NCI-H2107 treated with DMSO at 0.1 percent for 48 hours (cell line): ENCODE results near the gene EIF4G3.
"Not testable (repeated sequence)": the region's sequence is repeated elsewhere in the genome, so short reads cannot be mapped to it uniquely, and the experiment has no call there.

Experiments
- DNase-seq: peaks from one replicate; lab custom pipeline; 2025; ENCODE audit not compliant: unreplicated experiment; lab: John Stamatoyannopoulos, UW

EIF4G3 gene

DNA sequence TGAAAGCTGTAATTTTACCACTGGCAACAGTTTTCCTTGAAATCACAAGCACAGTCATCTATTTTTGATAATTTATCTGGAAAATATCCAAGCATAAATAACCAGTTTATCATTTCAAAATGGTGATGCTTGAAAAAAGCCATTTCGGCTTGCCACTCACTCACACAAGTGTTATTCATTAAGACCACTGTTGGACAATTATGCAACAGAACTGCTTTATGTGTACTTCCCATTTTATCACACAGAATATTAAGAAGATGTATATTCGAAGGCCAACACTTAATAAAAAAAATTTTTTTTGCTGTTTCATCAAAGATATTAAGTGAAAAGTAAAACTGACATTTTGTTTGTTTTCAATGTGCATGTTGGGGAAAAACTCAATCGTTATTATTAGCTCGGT lies 62.3 kb downstream of the EIF4G3 start:
- DNase-seq, result no peak

DNA sequence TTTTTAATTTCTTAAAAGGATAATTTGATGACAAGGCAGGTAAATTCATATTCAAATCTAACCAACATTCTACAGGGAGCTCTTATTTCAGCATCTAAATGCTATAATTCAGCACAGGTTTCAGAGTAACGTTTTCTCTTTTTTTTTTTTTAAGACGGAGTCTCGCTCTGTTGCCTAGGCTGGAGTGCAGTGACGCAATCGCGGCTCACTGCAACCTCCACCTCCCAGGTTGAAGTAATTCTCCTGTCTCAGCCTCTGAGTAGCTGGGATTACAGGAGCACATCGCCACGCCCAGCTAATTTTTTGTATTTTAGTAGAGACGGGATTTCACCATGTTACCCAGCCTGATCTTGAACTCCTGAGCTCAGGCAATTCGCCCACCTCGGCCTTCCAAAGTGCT lies 66.5 kb downstream of the EIF4G3 start:
- no peak for DNase-seq

DNA sequence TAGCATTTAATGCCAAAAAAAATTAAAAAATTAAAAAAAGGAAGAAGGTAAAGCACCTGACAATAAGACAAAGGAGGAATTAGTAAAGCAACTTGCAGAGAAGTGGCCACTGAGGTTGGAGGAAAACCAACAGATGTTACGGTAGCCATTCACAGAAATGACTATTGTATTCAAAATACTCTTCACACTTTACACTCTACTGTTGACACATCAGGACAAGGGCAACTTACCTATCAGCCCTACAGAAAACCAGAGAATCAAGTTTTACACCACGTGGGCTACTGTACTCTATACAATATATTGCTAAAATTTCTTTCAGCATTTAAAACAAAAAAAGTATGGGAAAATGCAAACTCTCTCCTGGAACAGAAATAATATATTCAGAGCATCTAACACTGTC lies 70.0 kb downstream of the EIF4G3 start:
- DNase-seq, result no peak

DNA sequence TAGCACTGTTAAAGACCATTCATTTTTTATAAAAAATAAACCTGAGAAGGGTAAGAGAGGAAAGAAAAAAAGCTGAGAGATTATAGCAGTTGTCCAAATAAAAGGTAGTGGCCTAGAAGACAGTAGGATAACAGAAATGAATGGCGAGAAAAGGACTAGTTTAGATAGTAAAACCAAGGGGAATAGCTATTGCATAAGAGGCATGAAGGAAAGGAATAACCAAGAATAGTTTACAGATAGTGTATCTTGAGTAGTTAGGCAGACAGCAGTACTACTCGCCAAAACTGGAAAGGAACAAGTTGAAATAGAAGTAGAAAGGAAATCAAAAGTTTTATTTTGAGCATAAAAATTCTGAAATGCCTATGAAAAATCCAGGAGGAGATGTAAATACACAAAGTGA lies 70.5 kb downstream of the EIF4G3 start:
- DNase-seq, result no peak

DNA sequence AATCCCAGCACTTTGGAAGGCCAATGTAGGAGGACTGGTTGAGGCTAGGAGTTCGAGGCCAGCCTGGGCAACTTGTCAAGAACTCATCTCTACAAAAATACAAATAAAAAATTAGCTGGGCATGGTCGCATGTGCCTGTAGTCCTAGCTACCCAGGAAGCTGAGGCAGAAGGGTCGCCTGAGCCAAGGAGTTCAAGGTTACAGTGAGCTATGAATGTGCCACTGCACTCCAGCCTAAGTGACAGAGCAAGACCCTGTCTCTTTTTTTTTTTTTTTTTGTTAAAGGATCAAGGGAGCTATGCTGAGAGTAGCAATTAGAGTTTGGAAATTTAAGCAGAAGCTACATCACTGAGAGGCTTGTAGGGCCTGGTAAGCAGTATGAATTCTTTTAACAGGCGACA lies 70.9 kb downstream of the EIF4G3 start:
- DNase-seq, result no peak

DNA sequence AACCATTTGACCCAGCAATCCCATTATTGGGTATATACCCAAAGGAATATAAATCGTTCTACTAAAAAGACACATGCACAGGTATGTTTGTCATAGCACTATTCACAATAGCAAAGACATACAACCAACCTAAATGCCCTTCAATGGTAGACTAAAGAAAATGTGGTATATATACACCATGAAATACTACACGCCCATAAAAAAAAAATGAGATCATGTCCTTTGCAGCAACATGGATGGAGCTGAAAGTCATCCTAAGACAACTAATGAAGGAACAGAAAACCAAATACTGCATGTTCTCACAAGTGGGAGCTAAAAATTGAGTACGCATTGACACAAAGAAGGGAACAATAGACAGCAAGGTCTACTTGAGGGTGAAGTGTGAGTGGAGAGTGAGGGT lies 72.0 kb downstream of the EIF4G3 start:
- no peak for DNase-seq

DNA sequence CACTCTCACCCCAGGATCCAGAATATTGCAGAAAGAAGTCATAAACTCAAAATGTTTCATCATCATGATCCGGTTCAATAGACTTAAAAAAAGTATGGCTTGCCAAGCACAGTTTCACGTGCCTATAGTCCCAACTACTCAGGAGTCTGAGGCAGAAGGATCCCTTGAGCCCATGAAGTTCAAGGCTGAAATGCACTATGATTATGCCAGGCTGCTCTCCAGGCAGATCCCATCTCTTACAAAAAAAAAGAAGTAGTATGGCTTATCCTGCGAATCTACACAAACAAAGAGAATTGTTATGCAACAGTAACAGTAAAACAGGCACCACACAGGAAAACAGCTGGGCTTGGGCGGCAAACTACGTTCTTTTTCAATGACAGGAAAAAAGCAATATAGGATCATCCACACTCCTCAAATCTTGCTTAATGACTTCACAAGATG lies 76.2 kb downstream of the EIF4G3 start:
- no peak for DNase-seq

DNA sequence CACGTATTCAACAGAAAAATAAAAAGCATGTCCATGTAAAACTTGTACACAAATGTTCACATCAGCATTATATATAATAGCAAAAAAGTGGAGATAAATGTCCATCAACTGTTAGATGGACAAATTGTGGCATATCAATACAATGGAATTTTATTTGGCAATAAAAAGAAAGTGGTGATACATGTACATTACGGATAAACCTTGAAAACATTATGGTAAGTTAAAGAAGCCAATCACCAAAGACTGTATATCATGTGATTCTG lies 76.9 kb downstream of the EIF4G3 start:
- no peak for DNase-seq

DNA sequence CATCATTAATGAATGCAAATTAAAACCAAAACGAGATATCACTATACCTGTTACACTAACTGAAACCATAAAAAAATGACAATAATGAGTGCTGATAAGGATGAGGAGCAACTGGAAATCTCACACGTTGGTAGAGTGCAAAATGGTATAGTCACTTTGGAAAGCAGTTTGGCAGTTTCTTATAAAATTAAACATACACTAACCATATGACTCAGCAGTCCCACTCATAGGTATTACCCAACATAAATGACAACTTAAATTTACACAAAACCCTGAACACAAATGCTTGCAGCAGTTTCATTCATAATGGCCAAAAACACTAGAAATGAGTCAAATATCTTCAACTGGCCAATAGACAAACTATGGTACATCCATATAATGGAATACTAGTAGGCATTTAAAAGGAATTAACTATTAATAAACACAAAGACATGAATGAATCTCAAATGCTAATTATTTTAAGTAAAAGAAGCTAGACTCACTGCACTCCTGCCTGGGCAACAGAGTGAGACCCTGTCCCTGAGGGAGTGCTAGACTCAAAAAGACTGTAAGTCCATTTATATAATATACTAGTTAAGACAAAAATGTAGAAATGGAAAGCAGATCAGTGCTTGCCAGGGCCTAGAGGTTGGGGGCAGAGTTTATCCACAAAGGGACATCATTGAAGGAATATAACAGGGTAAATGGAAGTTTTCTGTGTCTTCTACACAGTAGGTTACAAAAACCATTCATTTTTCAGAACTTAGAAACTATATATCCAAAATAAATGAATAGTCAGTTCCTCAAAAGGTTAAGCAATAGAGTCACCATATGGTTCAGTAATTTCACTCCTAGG lies 77.4 kb downstream of the EIF4G3 start:
- DNase-seq, result no peak

DNA sequence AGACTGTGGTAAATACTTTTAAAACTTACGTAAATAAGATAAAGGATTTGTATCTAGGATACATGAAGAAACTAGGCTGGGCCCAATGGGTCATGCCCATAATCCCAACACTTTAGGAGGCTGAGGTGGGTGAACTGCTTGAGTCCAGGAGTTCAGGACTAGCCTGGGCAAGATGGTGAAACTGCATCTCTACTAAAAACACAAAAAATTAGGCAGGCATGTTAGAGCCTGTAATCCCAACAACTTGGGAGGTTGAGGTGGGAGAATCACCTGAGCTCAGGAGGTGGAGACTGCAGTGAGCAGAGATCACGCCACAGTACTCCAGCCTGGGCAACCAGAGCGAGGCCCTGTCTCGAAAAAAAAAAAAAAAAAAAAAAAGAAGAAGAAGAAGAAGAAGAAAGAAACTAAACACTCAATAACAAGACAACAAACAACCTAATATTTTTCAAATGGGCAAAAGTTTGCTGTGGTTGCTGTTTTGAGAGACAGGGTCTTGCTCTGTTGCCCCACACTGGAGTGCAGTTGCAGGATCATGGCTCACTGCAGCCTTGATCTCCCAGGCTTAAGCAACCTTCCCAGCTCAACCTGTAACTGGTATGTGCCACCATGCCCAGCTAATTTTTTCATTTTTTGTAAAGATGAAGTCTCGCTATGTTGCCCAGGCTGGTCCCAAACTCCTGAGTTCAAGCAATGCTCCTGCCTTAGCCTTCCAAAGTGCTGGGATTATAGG lies 78.3 kb downstream of the EIF4G3 start:
- DNase-seq, result no peak

DNA sequence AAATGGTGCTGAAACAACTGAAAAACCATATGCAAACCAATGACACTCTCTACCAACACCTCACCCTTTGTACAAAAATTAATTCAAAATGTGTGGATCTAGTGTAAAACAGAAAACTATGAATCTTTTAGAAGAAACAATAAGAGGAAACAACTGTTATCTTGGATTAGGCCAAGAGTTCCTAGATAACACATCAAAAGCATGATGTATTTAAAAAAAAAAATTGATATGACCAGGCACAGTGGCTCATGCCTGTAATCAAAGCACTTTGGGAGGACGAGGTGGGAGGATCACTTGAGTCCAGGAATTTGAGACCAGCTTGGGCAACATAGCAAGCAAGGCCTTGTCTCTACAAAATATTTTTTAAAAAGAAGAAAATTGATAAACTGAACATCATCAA lies 79.0 kb downstream of the EIF4G3 start:
- no peak for DNase-seq

DNA sequence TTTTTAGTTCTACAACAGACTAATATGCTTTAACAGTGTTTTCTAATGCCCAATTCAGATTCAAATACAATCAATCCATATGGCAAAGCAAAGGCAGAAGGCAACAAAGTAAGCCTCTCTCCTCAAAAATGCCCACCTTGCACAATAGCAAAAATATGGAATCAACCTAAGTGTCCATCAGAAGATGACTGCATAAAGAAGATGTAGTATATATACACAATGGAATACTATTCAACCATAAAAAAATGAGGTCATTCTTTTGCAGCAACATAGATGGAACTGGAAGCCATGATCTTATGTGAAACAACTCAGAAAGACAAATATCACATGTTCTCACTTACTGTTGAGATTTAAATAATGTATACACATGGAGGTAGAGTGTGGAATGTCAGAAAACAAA lies 80.7 kb downstream of the EIF4G3 start:
- no peak for DNase-seq

DNA sequence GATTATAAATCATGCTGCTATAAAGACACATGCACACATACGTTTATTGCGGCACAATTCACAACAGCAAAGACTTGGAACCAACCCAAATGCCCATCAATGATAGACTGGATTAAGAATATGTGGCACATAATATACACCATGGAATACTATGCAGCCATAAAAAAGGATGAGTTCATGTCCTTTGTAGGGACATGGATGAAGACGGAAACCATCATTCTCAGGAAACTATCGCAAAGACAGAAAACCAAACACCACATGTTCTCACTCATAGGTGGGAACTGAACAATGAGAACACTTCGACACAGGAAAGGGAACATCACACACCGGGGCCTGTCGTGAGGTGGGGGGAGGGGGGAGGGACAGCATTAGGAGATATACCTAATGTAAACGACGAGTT lies 82.4 kb downstream of the EIF4G3 start:
- not testable (repeated sequence) for DNase-seq

DNA sequence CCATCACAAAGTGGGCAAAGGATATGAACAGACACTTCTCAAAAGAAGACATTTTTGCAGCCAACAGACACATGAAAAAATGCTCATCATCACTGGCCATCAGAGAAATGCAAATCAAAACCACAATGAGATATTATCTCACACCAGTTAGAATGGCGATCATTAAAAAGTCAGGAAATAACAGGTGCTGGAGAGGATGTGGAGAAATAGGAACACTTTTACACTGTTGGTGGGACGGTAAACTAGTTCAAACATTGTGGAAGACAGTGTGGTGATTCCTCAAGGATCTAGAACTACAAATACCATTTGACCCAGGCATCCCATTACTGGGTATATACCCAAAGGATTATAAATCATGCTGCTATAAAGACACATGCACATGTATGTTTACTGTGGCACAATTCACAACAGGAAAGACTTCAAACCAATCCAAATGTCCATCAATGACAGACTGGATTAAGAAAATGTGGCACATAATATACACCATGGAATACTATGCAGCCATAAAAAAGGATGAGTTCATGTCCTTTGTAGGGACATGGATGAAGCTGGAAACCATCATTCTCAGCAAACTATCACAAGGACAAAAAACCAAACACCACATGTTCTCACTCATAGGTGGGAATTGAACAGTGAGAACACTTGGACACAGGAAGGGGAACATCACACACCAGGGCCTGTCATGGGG lies 83.3 kb downstream of the EIF4G3 start:
- DNase-seq, result not testable (repeated sequence)

DNA sequence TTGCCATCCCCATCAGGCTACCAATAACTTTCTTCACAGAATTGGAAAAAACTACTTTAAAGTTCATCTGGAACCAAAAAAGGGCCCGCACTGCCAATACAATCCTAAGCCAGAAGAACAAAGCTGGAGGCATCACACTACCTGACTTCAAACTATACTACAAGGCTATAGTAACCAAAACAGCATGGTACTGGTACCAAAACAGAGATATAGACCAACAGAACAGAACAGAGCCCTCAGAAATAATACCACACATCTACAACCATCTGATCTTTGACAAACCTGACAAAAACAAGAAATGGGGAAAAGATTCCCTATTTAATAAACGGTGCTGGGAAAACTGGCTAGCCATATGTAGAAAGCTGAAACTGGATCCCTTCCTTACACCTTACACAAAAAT lies 84.2 kb downstream of the EIF4G3 start:
- not testable (repeated sequence) for DNase-seq

DNA sequence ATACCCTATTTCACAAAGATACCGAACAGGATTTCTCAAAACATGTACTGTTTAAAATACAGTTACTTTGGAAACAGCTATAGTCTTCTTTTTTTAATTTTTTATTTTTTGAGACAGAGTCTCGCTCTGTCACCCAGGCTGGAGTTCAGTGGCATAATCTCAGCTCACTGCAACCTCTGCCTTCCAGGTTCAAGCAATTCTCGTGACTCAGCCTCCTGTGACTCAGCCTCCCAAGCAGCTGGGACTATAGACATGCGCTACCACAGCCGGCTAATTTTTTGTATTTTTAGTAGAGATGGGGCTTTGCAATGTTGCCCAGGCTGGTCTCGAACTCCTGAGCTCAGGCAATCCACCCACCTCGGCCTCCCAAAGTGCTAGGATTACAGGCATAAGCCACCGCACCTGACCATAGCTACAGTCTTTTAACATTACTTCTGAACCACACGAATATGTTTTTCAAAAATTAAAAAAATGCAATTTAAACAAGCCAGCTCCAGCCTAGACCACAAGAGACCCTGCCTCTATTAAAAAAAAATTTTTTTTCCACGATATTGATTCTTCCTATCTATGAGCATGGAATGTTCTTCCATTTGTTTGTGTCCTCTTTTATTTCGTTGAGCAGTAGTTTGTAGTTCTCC lies 85.5 kb downstream of the EIF4G3 start:
- not testable (repeated sequence) for DNase-seq

DNA sequence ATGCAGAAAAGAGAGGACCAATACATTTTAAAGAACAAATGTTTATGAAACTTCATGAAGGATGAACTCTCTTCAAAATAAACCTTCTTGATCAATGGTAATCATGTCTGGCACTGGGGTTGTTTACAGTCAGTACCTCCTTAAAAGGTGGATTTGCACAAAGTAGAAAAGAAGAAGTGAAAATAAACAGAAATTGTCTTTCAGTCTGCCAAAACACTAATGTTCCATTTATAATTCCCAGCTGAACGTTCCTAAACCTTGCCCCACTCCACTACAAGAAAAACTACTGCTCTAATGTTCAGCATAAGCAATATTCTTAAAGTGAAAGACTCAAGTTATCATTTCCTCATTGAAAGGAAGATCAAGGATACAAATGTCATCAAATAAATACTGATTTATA lies 86.2 kb downstream of the EIF4G3 start:
- DNase-seq, result no peak

DNA sequence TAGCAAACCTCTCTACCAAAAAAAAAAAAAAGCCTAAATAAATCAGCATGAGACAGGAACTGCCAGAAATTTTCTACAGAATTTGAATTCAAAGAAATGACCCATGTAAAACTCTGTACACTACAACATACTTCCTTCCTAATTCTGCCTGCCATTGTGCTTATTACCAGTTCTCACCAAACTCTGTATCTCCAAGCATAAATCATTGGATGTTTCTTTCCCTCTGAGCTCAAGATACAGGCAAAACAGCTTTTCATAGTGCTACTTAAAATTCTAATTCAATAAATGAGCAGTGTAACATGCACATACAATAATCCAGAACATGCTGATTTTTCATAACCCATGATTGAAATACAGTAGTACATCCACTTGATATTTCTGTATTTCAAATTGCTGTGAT lies 87.0 kb downstream of the EIF4G3 start:
- no peak for DNase-seq

DNA sequence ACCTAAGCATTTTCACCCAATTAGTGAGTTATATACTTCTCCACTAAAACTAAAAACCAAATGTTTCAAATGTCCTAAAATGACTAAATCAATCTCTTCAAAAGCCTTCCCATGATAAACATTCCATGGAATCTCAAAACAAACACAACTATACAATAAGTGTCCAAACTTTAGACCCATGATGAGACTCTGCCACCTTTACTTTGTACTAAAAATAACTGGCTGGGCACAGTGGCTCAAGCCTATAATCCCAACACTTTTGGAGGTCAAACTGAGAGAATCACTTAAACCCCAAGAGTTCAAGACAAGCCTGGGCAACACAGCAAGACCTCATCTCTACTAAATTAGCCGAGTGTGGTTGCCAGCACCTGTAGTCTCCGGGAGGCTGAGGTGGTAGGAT lies 87.4 kb downstream of the EIF4G3 start:
- no peak for DNase-seq

DNA sequence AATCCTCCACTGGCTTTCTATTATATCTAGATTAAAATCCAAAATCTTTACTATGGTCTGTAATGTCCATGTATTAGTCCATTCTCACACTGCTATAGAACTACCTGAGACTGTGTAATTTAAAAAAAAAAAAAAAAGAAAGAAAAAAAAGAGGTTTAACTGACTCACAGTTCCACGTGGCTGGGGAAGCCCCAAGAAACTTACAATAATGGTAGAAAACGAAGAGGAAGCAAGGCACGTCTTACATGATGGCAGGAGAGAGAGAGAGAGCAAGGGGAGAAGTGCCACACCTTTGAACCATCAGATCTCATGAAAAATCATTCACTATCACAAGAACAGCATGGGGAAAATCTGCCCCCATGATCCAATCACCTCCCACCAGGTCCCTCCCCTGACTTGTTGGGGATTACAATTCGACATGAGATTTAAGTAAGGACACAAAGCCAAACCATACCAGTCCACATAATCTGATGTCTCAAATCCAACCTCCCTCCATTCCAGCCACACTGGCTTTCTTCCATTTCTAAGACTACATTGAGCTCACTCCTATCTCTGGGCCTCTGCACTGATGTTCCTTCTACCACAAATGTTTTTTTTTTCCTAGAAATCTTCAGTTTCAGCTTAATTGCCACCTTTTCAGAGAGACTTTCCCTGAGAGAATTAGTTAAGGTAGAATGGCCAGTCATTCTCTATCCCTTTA lies 92.4 kb downstream of the EIF4G3 start:
- DNase-seq, result no peak

DNA sequence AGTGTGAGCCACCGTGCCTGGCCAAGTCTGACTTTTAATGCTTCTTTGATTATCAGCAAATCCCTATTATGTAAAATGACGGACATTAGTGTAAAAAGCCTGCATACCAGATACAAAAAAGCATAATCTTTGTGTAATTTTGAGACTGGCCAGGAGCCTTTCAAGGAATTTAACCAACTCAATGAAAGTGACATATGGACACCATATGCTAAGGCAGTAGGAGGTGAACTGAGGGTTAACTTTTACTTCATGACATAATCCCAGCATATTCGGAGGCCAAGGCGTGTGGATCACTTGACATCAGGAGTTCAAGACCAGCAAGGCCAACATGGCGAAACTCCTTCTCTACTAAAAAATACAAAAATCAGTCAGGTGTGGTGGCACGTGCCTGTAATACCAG lies 94.6 kb downstream of the EIF4G3 start:
- DNase-seq, result no peak
